Liver (tissue), 2 donors: ENCODE measurements around the gene TRIO.

Source experiments
- TAF1 ChIP-seq: conservative IDR thresholded peaks from 2 replicates; pipeline ENCODE4 v1.6.1; 2016; ENCODE audit warnings: antibody characterized with exemption, mild to moderate bottlenecking
- TF ChIP-seq, protein P1 (sequence below): IDR thresholded peaks from 2 replicates; pipeline ENCODE4 v1.6.1; 2016; ENCODE audit warnings: antibody characterized with exemption, mild to moderate bottlenecking
- donor health status: healthy.

DNA sequence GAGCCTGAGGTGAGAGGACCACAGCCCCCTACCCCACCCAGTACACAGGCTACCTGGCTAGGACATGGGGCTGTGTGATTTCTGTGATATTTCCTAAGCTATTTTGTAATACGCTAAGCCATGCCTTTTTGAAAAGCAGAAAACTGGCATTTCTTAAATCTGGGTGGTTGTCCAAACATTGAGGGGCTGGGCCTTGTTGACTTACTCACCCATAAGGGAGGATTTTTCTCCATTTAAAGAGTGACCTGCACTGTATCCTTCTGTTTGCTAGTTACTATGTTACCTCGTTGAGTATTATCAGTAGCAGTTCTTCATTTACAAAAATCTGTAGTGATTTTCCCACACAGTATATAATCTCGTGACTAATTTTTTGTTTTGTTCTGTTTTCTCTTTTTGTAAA lies 321.0 kb downstream of the TRIO start:
- TF ChIP-seq, protein P1, sequence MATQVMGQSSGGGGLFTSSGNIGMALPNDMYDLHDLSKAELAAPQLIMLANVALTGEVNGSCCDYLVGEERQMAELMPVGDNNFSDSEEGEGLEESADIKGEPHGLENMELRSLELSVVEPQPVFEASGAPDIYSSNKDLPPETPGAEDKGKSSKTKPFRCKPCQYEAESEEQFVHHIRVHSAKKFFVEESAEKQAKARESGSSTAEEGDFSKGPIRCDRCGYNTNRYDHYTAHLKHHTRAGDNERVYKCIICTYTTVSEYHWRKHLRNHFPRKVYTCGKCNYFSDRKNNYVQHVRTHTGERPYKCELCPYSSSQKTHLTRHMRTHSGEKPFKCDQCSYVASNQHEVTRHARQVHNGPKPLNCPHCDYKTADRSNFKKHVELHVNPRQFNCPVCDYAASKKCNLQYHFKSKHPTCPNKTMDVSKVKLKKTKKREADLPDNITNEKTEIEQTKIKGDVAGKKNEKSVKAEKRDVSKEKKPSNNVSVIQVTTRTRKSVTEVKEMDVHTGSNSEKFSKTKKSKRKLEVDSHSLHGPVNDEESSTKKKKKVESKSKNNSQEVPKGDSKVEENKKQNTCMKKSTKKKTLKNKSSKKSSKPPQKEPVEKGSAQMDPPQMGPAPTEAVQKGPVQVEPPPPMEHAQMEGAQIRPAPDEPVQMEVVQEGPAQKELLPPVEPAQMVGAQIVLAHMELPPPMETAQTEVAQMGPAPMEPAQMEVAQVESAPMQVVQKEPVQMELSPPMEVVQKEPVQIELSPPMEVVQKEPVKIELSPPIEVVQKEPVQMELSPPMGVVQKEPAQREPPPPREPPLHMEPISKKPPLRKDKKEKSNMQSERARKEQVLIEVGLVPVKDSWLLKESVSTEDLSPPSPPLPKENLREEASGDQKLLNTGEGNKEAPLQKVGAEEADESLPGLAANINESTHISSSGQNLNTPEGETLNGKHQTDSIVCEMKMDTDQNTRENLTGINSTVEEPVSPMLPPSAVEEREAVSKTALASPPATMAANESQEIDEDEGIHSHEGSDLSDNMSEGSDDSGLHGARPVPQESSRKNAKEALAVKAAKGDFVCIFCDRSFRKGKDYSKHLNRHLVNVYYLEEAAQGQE, result no peak
- no peak for TF ChIP-seq TAF1
